NCI-H1436 (cell line): ENCODE data around the gene INIP.

Experiments used
- DNase-seq: peaks from one replicate; lab custom pipeline; 2025; lab: John Stamatoyannopoulos, UW

INIP gene

GRCh38 chr9:112717661-112718331, at the start of gene INIP:
Gene INIP, minus strand, starts transcription at chr9:112718117. Its CDS starts 1,632 bp downstream, at chr9:112716485.
- peak; percentile 98 for DNase-seq

GRCh38 chr9:112765281-112765680, 47.4 kb upstream of the INIP start:
- no peak for DNase-seq

GRCh38 chr9:112764837-112765236, 46.9 kb upstream of the INIP start:
- DNase-seq = peak; percentile 81

GRCh38 chr9:112764344-112764743, 46.4 kb upstream of the INIP start:
- no peak for DNase-seq

- no peak for DNase-seq
Measured at GRCh38 chr9:112762726-112763518, 45.0 kb upstream of the INIP start.

- no peak for DNase-seq
Measured at GRCh38 chr9:112761912-112762655, 44.2 kb upstream of the INIP start.

GRCh38 chr9:112760821-112761220, 42.9 kb upstream of the INIP start:
- no peak for DNase-seq

GRCh38 chr9:112757940-112758339, 40.0 kb upstream of the INIP start:
- DNase-seq = no peak

GRCh38 chr9:112757282-112757883, 39.5 kb upstream of the INIP start:
- no peak for DNase-seq

GRCh38 chr9:112755675-112756074, 37.8 kb upstream of the INIP start:
- DNase-seq = no peak

GRCh38 chr9:112755016-112755427, 37.1 kb upstream of the INIP start:
- no peak for DNase-seq

- no peak for DNase-seq
Measured at GRCh38 chr9:112754578-112754977, 36.7 kb upstream of the INIP start.

GRCh38 chr9:112753725-112754124, 35.8 kb upstream of the INIP start:
- no peak for DNase-seq

GRCh38 chr9:112752334-112753125, 34.6 kb upstream of the INIP start:
- DNase-seq = no peak

- DNase-seq = peak; percentile 16
Measured at GRCh38 chr9:112751056-112751795, 33.3 kb upstream of the INIP start.

- DNase-seq = no peak
Measured at GRCh38 chr9:112750764-112751055, 32.8 kb upstream of the INIP start.

GRCh38 chr9:112750016-112750763, 32.3 kb upstream of the INIP start, which contains the start of gene SNX30:
Gene SNX30, plus strand, starts transcription at chr9:112750760. Its CDS starts 242 bp downstream, at chr9:112751002.
- peak; percentile 81 for DNase-seq

GRCh38 chr9:112747094-112747493, 29.2 kb upstream of the INIP start:
- no peak for DNase-seq

GRCh38 chr9:112744177-112744576, 26.3 kb upstream of the INIP start:
- no peak for DNase-seq

GRCh38 chr9:112743216-112743836, 25.4 kb upstream of the INIP start:
- no peak for DNase-seq
